Neural cell (in vitro differentiated cells): ENCODE data around the gene JMJD6. TPM values are rescaled to one million over a fixed set of nuclear protein-coding genes. Genes with fewer than 3 reads are reported as not detected.

Experiments
- H2AFZ ChIP-seq: fragments of 200-600, 300-800 bp; sonication (generic), shearing (Covaris generic); 2 replicates; pipeline ENCODE4 v1.6.0; 2014; ENCODE audit warnings: low read depth, mild to moderate bottlenecking, antibody characterized with exemption, low read length, moderate library complexity
- H3F3A ChIP-seq: fragments of 200-600 bp; shearing (Covaris generic); 2 replicates; pipeline ENCODE4 v1.6.1; 2016; ENCODE audit warnings: mild to moderate bottlenecking, moderate library complexity, mixed read lengths, antibody characterized with exemption, low read length; ENCODE audit not compliant: insufficient read depth, poor library complexity, severe bottlenecking
- H3K27ac ChIP-seq: fragments of 200-600, 300-800 bp; sonication (generic), shearing (Covaris generic); 2 replicates; pipeline ENCODE4 v1.5.1; 2014; ENCODE audit warnings: mild to moderate bottlenecking, low read length, moderate library complexity
- H3K27me3 ChIP-seq: fragments of 300-800, 200-600 bp; sonication (generic), shearing (Covaris generic); 2 replicates; pipeline ENCODE4 v1.6.0; 2014; ENCODE audit warnings: mild to moderate bottlenecking, low read depth, low read length, moderate library complexity; ENCODE audit not compliant: insufficient read depth
- H3K36me3 ChIP-seq: fragments of 300-800, 200-600 bp; sonication (generic), shearing (Covaris generic); 2 replicates; pipeline ENCODE4 v1.5.1; 2014; ENCODE audit warnings: mild to moderate bottlenecking, antibody characterized with exemption, low read length, moderate library complexity; ENCODE audit not compliant: insufficient read depth
- H3K4me2 ChIP-seq: fragments of 300-800, 200-600 bp; sonication (generic), shearing (Covaris generic); 2 replicates; pipeline ENCODE4 v1.6.0; 2014; ENCODE audit warnings: mild to moderate bottlenecking, low read length
- H3K4me3 ChIP-seq: fragments of 300-800, 200-600 bp; sonication (generic), shearing (Covaris generic); 2 replicates; pipeline ENCODE4 v1.5.1; 2014; ENCODE audit warnings: mild to moderate bottlenecking, low read length, moderate library complexity
- H3K79me2 ChIP-seq: fragments of 200-600 bp; shearing (Covaris generic); replicated peaks from 2 replicates; pipeline ENCODE4 v1.6.0; 2014; ENCODE audit warnings: mild to moderate bottlenecking, low read length, moderate library complexity; ENCODE audit not compliant: insufficient read depth
- H3K9ac ChIP-seq: fragments of 300-800, 200-600 bp; sonication (generic), shearing (Covaris generic); 2 replicates; pipeline ENCODE4 v1.6.1; 2016; ENCODE audit warnings: mild to moderate bottlenecking, low read length, mixed read lengths
- H3K9me2 ChIP-seq: fragments of 200-600 bp; shearing (Covaris generic); 2 replicates; pipeline ENCODE4 v1.6.1; 2016; ENCODE audit warnings: mild to moderate bottlenecking, low read length, mixed read lengths; ENCODE audit not compliant: insufficient read depth
- H3K9me3 ChIP-seq: fragments of 200-600, 300-800 bp; sonication (generic), shearing (Covaris generic); 2 replicates; pipeline ENCODE4 v1.6.1; 2016; ENCODE audit warnings: mild to moderate bottlenecking, mixed run types, low read length, moderate library complexity, mixed read lengths
- H4K20me1 ChIP-seq: fragments of 200-600 bp; shearing (Covaris generic); 2 replicates; pipeline ENCODE4 v1.6.1; 2016; ENCODE audit warnings: mild to moderate bottlenecking, mixed run types; ENCODE audit not compliant: insufficient read depth
- CTCF ChIP-seq: fragments of 450-650 bp; IDR thresholded peaks from 2 replicates; pipeline ENCODE4 v1.5.1; 2014; ENCODE audit warnings: antibody characterized with exemption, mild to moderate bottlenecking, moderate library complexity; ENCODE audit not compliant: poor library complexity, severe bottlenecking
- EP300 ChIP-seq: fragments of 450-650 bp; conservative IDR thresholded peaks from 2 replicates; pipeline ENCODE4 v1.6.1; 2014; ENCODE audit warnings: antibody characterized with exemption, mild to moderate bottlenecking, moderate library complexity; ENCODE audit not compliant: poor library complexity, severe bottlenecking
- EZH2 ChIP-seq: fragments of 200-600, 300-800 bp; shearing (Covaris generic), sonication (generic); IDR thresholded peaks from 2 replicates; pipeline ENCODE4 v1.6.1; 2014; ENCODE audit warnings: antibody characterized with exemption, low read length, borderline replicate concordance, mild to moderate bottlenecking; ENCODE audit not compliant: insufficient read depth, poor library complexity, severe bottlenecking
- MXI1 ChIP-seq: fragments of 450-650 bp; conservative IDR thresholded peaks from 2 replicates; pipeline ENCODE4 v1.6.1; 2014; ENCODE audit warnings: antibody characterized with exemption, mild to moderate bottlenecking; ENCODE audit not compliant: poor library complexity, severe bottlenecking
- POLR2AphosphoS5 ChIP-seq: IDR thresholded peaks from 2 replicates; pipeline ENCODE4 v1.6.1; 2012
- RAD21 ChIP-seq: fragments of 450-650 bp; conservative IDR thresholded peaks from 2 replicates; pipeline ENCODE4 v1.6.1; 2014; ENCODE audit warnings: antibody characterized with exemption, mild to moderate bottlenecking, moderate library complexity
- REST ChIP-seq: IDR thresholded peaks from 2 replicates; pipeline ENCODE4 v1.6.1; 2012; ENCODE audit warnings: borderline replicate concordance
- SMC3 ChIP-seq: fragments of 450-650 bp; conservative IDR thresholded peaks from 2 replicates; pipeline ENCODE4 v1.6.1; 2014; ENCODE audit warnings: antibody characterized with exemption, mild to moderate bottlenecking, moderate library complexity; ENCODE audit not compliant: poor library complexity
- TAF1 ChIP-seq: IDR thresholded peaks from 2 replicates; pipeline ENCODE4 v1.6.1; 2012; ENCODE audit warnings: low read depth
- polyA plus RNA-seq: library from polyadenylated mRNA; depleted of rRNA; stranded (reverse); fragments of >200 nt; gene quantifications from 2 replicates; pipeline ENCODE4 v1.2.3, GENCODE V29; 2014

Gene JMJD6
- polyA plus RNA-seq, 1 donor from 2014 or later = 21.7 TPM

GRCh38 chr17:76721463-76721862, 4.9 kb downstream of the JMJD6 start:
- Histone ChIP-seq H3K27me3 (no peaks in the 10 kb centered on the region), H3K36me3 (no peaks in the 10 kb centered on the region), H3K79me2 (peaks cover 8% of the 10 kb centered on the region), H3K4me3 (no peak overlapping the region), H3K4me2 (no peak overlapping the region), H4K20me1 (no peaks in the 10 kb centered on the region), H3K9me3 (no peaks in the 10 kb centered on the region), H3K27ac (no peak overlapping the region), H3K9me2 (no peaks in the 10 kb centered on the region), H3F3A (no peaks in the 10 kb centered on the region), H3K9ac (no peak overlapping the region), H2AFZ (no peak overlapping the region)
- no peak for TF ChIP-seq REST
- no peak for TF ChIP-seq MXI1
- TF ChIP-seq TAF1 = no peak
- no peak for TF ChIP-seq CTCF
- no peak for TF ChIP-seq SMC3
- no peak for TF ChIP-seq EP300
- no peak for TF ChIP-seq EZH2
- TF ChIP-seq RAD21 = no peak
- TF ChIP-seq POLR2AphosphoS5 = no peak

GRCh38 chr17:76720941-76721340, 5.5 kb downstream of the JMJD6 start:
- no peaks in the 10 kb centered on the region for H3K36me3 ChIP-seq
- peaks cover 8% of the 10 kb centered on the region for H3K79me2 ChIP-seq

More at GRCh38 chr17:76720941-76721340, 5.5 kb downstream of the JMJD6 start:
- Histone ChIP-seq H3F3A (no peaks in the 10 kb centered on the region), H2AFZ (no peak overlapping the region), H3K9me3 (no peaks in the 10 kb centered on the region), H3K4me3 (no peak overlapping the region), H3K4me2 (no peak overlapping the region), H3K9me2 (no peaks in the 10 kb centered on the region), H3K27me3 (no peaks in the 10 kb centered on the region), H3K9ac (no peak overlapping the region), H4K20me1 (no peaks in the 10 kb centered on the region), H3K27ac (no peak overlapping the region)
- TF ChIP-seq MXI1 = no peak
- TF ChIP-seq EZH2 = no peak
- no peak for TF ChIP-seq EP300
- no peak for TF ChIP-seq TAF1
